ENCODE measurements around the gene CENPP.

DNA sequence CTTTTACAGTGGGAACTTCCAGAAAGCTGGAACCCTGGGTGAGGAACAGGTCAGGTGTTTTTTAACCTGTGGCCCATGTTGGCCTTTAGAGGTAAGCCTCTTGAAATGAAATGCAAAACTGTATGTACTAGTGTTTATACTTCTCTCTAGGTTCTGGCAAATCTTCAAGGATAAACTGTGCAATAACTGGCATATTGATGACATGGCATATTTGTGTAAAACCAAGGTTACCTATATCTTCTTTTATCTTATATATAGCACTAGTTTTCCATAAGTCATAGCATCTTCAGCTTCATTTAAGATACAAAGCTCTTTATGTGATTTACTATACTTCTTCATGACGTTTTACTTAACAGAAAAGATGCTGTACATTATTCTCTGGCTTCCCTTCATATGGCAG is 24.8 kb upstream of the CENPP start:
- TF ChIP-seq, protein P1, sequence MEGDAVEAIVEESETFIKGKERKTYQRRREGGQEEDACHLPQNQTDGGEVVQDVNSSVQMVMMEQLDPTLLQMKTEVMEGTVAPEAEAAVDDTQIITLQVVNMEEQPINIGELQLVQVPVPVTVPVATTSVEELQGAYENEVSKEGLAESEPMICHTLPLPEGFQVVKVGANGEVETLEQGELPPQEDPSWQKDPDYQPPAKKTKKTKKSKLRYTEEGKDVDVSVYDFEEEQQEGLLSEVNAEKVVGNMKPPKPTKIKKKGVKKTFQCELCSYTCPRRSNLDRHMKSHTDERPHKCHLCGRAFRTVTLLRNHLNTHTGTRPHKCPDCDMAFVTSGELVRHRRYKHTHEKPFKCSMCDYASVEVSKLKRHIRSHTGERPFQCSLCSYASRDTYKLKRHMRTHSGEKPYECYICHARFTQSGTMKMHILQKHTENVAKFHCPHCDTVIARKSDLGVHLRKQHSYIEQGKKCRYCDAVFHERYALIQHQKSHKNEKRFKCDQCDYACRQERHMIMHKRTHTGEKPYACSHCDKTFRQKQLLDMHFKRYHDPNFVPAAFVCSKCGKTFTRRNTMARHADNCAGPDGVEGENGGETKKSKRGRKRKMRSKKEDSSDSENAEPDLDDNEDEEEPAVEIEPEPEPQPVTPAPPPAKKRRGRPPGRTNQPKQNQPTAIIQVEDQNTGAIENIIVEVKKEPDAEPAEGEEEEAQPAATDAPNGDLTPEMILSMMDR (IDR thresholded peaks at IDR 0.05; ENCODE audit: low read length), result no peak
- no peak for TF ChIP-seq EZH2phosphoT487 (IDR thresholded peaks at IDR 0.05; ENCODE audit: low read length)

Data from MM.1S (cell line).